COLO829 (cell line): ENCODE data around the gene CSRNP2.
A peak's percentile ranks its signal among the peaks of the same experiment; 100 is the strongest.
"Not testable (repeated sequence)": the region's sequence is repeated elsewhere in the genome, so short reads cannot be mapped to it uniquely, and the experiment has no call there.

ENCODE experiments used
- DNase-seq: peaks from one replicate; pipeline ENCODE4 v3.0.0; 2012; ENCODE audit warnings: low spot score

Gene CSRNP2

GRCh38 chr12:51078346-51078745 lies 5.0 kb downstream of the CSRNP2 start:
- not testable (repeated sequence) for DNase-seq

DNA sequence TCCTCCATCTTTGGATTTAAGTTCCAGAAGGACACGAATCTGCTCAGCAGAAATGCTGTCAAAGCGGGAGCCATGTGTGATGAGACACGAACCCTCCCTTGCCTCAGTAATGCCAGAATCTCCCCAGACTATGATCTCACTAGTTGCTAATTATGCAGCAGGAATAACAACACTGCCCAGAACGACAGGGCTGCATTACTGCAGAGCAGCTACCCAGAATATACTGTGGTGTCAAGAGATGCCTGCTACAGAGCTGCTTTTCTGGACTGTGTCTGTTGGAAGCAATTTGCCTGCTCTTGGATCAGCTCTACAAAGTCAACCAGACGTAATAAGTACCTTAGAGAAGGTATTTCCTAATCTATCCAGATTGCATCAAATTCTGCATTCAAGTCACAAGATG lies 5.5 kb downstream of the CSRNP2 start:
- no peak for DNase-seq

GRCh38 chr12:51076236-51076930 lies 7.0 kb downstream of the CSRNP2 start:
- DNase-seq = no peak

DNA sequence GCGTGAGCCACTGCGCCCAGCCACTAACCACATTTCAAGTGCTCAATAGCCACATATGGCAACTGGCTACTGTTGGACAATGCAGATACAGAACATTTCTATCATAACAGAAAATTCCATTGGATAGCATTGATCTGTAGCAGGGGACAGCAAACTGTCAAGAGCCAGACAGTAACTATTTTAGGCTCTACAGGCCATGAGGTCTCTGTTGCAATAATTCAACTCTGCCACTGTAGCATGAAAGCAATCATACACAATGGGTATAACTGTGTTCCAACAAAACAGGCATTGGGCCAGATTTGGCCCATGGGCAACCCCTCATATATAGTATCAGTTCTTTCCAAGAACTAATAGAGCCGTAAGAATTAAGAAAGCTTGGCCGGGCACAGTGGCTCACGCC lies 8.0 kb downstream of the CSRNP2 start:
- DNase-seq = peak; percentile 15

DNA sequence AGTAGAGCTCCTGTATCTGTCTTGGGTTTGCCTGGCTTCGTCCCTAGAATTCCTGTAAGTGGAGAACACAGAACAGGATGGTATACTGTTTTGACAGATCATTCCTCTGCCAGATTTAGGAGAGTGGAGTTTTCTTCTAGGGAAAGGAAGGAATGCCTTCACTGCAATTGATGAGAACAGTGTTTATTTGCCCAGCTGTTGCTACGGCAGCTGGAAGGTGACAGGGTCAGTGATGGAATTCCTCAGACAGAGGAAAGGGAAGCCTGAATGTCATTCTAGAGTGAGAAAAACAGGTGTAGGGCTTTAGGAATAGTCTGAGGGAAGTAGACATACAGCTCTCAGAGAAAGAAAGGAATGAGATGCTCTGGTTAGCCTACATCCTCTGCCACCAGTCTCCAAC lies 11.7 kb downstream of the CSRNP2 start:
- no peak for DNase-seq

- no peak for DNase-seq
These were observed 13.4 kb downstream of the CSRNP2 start for GRCh38 chr12:51070004-51070403.

DNA sequence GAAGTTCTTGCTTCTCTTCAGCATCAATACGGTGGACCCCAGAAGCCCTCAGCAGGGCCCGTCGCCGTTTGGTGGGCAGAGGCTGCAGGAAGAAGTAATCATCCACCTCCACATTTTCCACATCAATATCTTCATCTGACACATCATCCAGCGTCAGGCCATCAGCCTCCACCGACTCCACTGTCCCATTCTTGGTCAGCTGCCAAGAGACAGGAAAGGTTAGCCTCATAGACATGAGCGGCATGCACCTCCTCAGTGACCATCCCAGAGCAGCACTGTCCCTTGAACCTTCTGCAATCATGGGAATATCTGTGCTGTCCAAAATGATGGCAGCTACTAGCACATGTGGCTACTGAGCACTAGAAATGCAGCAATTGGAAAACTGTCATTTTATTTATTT lies 15.6 kb downstream of the CSRNP2 start:
- DNase-seq = no peak

DNA sequence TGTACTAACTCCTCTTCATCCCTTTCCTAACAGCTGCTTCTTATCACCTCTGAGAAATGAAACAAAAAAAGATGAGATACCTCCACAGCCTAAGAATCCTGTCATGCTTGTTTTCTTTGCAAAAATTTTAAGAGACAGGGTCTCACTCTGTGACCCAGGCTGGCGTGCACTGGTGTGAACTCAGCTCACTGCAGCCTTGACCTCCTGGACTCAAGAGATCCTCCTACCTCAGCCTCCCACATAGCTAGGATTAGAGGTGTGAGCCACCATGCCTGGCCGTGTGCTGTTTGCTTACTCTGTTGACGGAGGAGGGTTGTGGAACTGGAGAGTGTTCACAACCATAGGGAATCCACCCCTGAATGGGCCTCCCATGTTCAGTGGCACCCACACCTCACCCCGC lies 16.2 kb downstream of the CSRNP2 start:
- no peak for DNase-seq

- no peak for DNase-seq
These were observed 17.9 kb downstream of the CSRNP2 start for GRCh38 chr12:51065530-51065929.

DNA sequence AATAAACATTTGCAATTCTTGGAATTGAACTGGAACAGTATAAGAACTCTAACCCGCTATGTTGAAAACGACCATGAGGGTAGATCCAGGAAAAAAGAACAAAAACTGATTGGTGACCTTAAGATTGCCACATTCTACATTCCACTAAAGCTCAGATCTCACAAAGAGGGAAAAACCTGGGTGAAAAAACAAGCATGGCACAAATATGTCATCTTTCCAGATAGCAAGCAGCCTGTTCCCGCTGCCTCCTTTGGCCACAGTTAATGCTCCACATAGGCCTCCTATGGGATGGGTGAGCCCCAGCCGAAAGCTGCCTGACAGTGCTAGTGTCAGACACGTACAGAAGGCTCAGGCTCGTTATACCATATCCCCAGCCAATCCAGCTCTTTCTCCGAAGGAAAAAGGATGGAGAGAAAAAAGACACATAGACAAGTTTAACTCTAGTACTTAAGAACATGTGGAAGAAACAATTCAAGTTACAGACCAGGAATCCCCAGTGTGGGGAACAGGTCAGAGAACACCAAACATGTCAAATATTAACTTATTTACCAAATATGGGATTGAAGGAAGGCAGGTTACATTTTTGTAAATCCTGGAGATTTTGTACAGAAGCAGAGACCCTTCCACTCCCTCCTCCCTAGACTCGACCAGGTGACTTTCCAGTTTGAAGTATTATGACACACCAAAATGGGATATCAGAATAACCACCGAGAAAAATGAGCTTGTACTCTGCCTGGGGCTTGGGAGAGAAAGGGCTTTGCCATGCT lies 20.6 kb downstream of the CSRNP2 start:
- DNase-seq = no peak

DNA sequence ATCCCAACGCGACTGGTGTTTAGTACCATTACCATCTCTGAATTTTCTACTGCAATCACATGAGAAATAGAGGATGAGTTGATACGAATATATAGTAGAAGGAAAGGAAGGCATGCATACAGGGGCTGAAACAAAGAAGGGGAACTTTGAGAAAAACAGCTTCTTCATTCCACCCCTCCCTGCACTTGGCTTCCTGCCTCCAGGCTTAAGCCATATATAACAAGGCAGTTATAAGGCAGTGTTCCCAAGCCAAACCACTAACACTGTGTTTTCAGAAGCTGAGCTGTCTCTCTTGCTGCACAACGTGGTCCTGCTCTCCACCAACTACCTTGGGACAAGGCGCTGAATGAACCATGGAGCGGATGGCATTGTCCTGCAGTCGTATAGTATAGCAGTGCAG lies 24.3 kb downstream of the CSRNP2 start:
- DNase-seq = no peak

- DNase-seq = no peak
These were observed 27.2 kb downstream of the CSRNP2 start for GRCh38 chr12:51056242-51056641.

GRCh38 chr12:51055060-51055459 lies 28.3 kb downstream of the CSRNP2 start:
- no peak for DNase-seq

- no peak for DNase-seq
These were observed 31.6 kb downstream of the CSRNP2 start for GRCh38 chr12:51051787-51052186.

- no peak for DNase-seq
These were observed 33.9 kb downstream of the CSRNP2 start for GRCh38 chr12:51049525-51049924.

GRCh38 chr12:51048661-51049251 lies 34.6 kb downstream of the CSRNP2 start:
- no peak for DNase-seq

DNA sequence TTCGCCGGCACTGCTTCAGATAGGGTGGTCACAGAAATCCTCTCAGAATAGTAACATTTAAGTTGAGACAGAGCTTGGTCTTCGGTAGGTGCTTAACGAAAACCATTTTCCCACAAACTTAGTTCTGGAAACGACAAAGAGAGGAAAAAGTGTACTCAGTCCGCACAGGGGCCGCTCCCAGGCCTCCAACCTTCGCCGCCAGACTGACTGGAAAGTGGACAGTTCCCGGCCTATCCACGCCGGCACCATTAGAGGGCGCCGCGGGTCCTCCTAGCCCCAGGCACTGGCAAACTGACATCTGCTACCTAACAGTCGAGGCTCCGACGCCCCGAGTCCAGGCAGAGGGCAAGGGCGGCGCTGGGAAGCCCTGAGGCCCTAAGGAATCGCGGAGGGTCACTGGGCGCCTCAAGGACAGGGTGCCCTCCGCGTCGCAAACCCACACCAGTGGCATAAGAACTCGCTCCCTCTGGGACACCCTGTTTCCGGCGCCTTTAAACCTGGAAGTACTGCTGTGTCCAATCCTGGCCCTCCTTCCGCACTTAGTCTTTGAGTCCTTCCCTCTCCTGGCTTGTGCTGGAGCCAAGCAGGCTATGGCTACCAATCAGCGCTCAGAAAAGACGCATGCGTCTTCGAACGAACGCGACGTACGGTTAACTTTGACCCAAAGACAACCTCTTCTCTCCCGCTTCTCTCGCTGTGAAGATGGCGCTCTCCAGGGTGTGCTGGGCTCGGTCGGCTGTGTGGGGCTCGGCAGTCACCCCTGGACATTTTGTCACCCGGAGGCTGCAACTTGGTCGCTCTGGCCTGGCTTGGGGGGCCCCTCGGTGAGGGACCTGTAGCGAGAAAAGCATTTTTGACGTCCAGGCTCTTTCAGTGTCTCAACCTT lies 35.5 kb downstream of the CSRNP2 start, which contains the start of gene LETMD1:
TSS of gene LETMD1 (plus strand) at position 673 of the 886 bp plus-strand sequence. CDS start at position 703, 30 bp downstream.
- peak; percentile 99 for DNase-seq

DNA sequence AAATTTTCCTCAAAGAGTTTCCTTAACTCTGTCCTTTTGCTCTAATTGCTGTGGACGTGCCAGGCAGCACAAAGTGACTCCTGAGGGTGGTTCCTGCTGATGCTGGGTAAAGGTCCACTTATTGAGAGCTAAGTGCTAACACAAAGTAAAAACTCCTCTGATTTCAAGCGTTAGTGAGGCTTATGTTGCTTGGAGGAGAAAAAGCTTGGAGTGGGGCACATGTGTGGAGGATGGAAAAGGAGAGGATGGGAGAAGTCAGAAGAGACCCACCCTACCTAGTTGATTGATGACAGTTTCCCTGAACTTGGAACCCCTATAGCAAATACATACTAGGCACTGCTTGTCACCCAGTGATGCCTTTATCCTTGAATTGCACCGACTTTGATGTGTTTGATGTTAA lies 47.1 kb downstream of the CSRNP2 start:
- DNase-seq = no peak

DNA sequence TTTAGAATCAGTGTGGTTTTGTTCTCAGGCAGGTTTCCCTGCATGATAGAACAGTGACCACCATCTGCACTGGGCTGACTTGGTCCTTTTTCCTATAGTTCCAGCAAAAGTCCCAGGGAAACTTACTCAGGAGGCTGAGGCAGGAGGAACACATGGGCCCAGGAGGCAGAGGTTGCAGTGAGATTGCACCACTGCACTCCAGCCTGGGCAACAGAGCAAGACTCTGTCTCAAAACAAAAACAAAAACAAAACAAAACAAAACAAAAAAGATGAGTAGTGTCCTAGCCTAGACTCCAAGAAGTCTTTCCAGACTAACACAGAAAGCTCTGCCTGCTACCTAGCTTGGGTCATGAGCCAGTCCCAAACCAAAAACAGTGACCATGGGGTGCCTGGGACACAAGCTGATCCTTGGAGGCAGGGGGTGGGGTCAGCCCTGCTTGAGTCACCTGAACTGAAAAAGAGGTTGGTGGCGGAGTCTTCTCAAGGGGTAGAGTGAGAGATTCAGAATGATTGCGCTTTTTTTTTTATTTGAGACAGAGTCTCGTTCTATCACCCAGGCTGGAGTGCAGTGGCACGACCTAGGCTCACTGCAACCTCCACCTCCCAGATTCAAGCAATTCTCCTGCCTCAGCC lies 49.8 kb downstream of the CSRNP2 start:
- no peak for DNase-seq

- DNase-seq = no peak
These were observed 50.3 kb downstream of the CSRNP2 start for GRCh38 chr12:51033048-51033447.

- no peak for DNase-seq
These were observed 54.6 kb downstream of the CSRNP2 start for GRCh38 chr12:51028813-51029150.
